Midbrain (tissue), 1 donor: Measurements from ENCODE around the gene TRABD.

Experiments used
- DNase-seq: peaks from one replicate; lab custom pipeline; 2025; lab: John Stamatoyannopoulos, UW

Gene TRABD

GRCh38 chr22:50217543-50218152, 31.9 kb downstream of the TRABD start:
- DNase-seq = no peak

GRCh38 chr22:50218153-50218995, 32.7 kb downstream of the TRABD start:
- no peak for DNase-seq

- no peak for DNase-seq
Measured at GRCh38 chr22:50218996-50219727, 33.4 kb downstream of the TRABD start.

GRCh38 chr22:50219800-50220602, 34.3 kb downstream of the TRABD start:
- DNase-seq = no peak

GRCh38 chr22:50220603-50221409, 35.1 kb downstream of the TRABD start:
- DNase-seq = no peak

GRCh38 chr22:50221410-50222300, 35.9 kb downstream of the TRABD start:
- no peak for DNase-seq

- DNase-seq = no peak
Measured at GRCh38 chr22:50222508-50222907, 36.8 kb downstream of the TRABD start.

- no peak for DNase-seq
Measured at GRCh38 chr22:50224071-50224470, 38.4 kb downstream of the TRABD start.

GRCh38 chr22:50225200-50225969, 39.7 kb downstream of the TRABD start:
- DNase-seq = no peak

- DNase-seq = no peak
Measured at GRCh38 chr22:50226063-50226874, 40.6 kb downstream of the TRABD start.

- DNase-seq = no peak
Measured at GRCh38 chr22:50226875-50227165, 41.1 kb downstream of the TRABD start.

- DNase-seq = no peak
Measured at GRCh38 chr22:50227579-50228215, 42.0 kb downstream of the TRABD start.

- DNase-seq = no peak
Measured at GRCh38 chr22:50228366-50228765, 42.7 kb downstream of the TRABD start.

GRCh38 chr22:50229370-50229769, 43.7 kb downstream of the TRABD start:
- DNase-seq = no peak

GRCh38 chr22:50232481-50233151, 46.9 kb downstream of the TRABD start:
- DNase-seq = no peak

GRCh38 chr22:50233223-50233622, 47.5 kb downstream of the TRABD start:
- no peak for DNase-seq

- no peak for DNase-seq
Measured at GRCh38 chr22:50236731-50237409, 51.2 kb downstream of the TRABD start.
